ENCODE measurements around the gene IL23R.

IL23R gene

DNA sequence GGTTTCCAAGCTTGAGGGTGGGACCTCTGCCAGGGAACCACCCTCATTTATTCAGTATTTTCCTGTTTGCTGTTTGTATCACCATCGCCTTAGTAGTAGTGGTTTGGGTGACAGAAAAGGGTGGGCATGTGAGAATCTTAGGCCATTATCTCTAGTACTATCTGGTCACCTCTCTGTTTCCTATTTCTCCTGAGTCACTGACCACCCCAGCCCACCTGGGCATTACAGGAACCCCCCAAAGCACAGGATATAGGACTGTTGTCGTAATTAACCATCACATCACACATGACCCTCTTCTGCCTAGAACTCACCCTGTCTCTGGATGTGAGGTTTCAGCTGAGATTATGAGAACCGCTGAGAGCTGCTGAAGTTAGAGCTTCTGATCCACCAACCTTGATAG lies 60.4 kb downstream of the IL23R start:
- Histone ChIP-seq H3K27ac (ENCODE audit: insufficient read depth, low read length, poor library complexity, severe bottlenecking) (no peak overlapping the region), H3K36me3 (ENCODE audit: control insufficient read depth, insufficient read depth, low read length) (no peaks in the 10 kb centered on the region), H3K4me1 (ENCODE audit: control insufficient read depth, insufficient read depth, low read length, poor library complexity, severe bottlenecking) (no peaks in the 10 kb centered on the region), H3K9me3 (ENCODE audit: control insufficient read depth, low read length) (no peaks in the 10 kb centered on the region), H3K27me3 (replicated peaks; ENCODE audit: control insufficient read depth, insufficient read depth, low read length, poor library complexity, severe bottlenecking) (no peaks in the 10 kb centered on the region), H3K4me3 (ENCODE audit: insufficient read depth, low read depth, low read length, poor library complexity, severe bottlenecking) (no peak overlapping the region)
- no peak for DNase-seq

DNA sequence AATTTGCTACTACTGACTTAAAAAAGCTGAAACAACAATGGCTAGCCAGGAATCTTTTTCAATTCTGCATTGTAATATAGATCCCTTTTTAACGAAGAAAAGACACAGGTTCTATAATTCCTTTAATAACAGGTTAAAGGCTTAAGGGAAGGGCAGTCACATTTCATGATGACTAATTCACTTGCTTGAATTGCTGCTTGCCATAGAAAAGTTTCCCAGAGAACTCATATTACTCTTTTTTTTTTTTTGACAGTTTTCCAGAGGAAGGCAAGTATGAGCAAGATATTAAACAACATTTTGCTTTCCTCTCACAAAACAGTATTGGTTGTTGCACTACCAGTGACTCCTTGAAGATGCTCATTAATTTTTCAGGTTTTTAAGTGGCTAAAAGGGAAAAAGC lies 60.9 kb downstream of the IL23R start:
- no peak overlapping the region for H3K27ac ChIP-seq (ENCODE audit: insufficient read depth, low read length, poor library complexity, severe bottlenecking)
- H3K36me3 ChIP-seq (ENCODE audit: control insufficient read depth, insufficient read depth, low read length), result no peaks in the 10 kb centered on the region
- no peaks in the 10 kb centered on the region for H3K27me3 ChIP-seq (replicated peaks; ENCODE audit: control insufficient read depth, insufficient read depth, low read length, poor library complexity, severe bottlenecking)
- H3K4me1 ChIP-seq (ENCODE audit: control insufficient read depth, insufficient read depth, low read length, poor library complexity, severe bottlenecking), result no peaks in the 10 kb centered on the region
- no peaks in the 10 kb centered on the region for H3K9me3 ChIP-seq (ENCODE audit: control insufficient read depth, low read length)
- DNase-seq, result no peak
- no peak overlapping the region for H3K4me3 ChIP-seq (ENCODE audit: insufficient read depth, low read depth, low read length, poor library complexity, severe bottlenecking)

DNA sequence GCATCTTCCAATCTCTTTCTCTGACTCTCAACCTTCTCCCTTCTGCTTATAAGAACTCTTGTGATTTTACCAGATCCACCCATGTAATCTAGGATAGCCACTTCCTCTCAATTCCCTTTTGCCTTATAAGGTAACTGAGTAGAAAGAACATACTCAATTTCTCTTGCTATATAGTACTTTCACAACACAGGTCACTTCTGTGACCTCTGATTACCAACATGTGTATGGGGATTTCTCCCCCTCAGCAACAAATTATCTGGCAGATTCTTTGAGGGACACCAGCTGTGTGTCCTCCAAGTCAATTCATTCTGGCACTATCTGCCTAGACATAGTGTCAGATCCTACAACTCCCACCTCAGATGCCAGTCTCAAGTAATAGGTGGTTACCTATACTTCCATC lies 62.5 kb downstream of the IL23R start:
- H3K27ac ChIP-seq (ENCODE audit: insufficient read depth, low read length, poor library complexity, severe bottlenecking), result no peak overlapping the region
- DNase-seq, result no peak
- no peaks in the 10 kb centered on the region for H3K36me3 ChIP-seq (ENCODE audit: control insufficient read depth, insufficient read depth, low read length)

DNA sequence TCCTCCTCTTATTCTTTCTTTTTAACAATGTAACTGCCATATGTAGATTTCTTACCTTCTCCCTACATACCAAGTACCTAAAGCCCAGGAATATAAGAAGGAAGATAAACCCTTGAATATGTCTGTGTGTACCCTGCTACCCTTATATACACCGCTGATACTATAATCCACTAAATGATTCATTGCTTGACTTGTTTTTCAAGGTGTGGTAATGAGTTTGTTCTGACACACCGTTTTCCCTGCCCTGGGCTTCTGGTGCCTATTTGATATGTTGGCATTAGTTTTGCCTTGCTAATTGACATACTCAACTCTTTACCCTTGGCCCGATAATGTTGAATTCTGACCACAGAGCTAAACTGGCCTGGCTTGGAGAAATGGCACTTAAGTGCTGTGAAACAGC lies 64.3 kb downstream of the IL23R start:
- Histone ChIP-seq H3K9me3 (ENCODE audit: control insufficient read depth, low read length) (no peaks in the 10 kb centered on the region), H3K4me1 (ENCODE audit: control insufficient read depth, insufficient read depth, low read length, poor library complexity, severe bottlenecking) (no peaks in the 10 kb centered on the region), H3K27me3 (replicated peaks; ENCODE audit: control insufficient read depth, insufficient read depth, low read length, poor library complexity, severe bottlenecking) (no peaks in the 10 kb centered on the region), H3K4me3 (ENCODE audit: insufficient read depth, low read depth, low read length, poor library complexity, severe bottlenecking) (no peak overlapping the region), H3K36me3 (ENCODE audit: control insufficient read depth, insufficient read depth, low read length) (no peaks in the 10 kb centered on the region), H3K27ac (ENCODE audit: insufficient read depth, low read length, poor library complexity, severe bottlenecking) (no peak overlapping the region)
- DNase-seq, result no peak

More for the DNA sequence above, 62.5 kb downstream of the IL23R start:
- Histone ChIP-seq H3K9me3 (ENCODE audit: control insufficient read depth, low read length) (no peaks in the 10 kb centered on the region), H3K27me3 (replicated peaks; ENCODE audit: control insufficient read depth, insufficient read depth, low read length, poor library complexity, severe bottlenecking) (no peaks in the 10 kb centered on the region), H3K4me1 (ENCODE audit: control insufficient read depth, insufficient read depth, low read length, poor library complexity, severe bottlenecking) (no peaks in the 10 kb centered on the region), H3K4me3 (ENCODE audit: insufficient read depth, low read depth, low read length, poor library complexity, severe bottlenecking) (no peak overlapping the region)

DNA sequence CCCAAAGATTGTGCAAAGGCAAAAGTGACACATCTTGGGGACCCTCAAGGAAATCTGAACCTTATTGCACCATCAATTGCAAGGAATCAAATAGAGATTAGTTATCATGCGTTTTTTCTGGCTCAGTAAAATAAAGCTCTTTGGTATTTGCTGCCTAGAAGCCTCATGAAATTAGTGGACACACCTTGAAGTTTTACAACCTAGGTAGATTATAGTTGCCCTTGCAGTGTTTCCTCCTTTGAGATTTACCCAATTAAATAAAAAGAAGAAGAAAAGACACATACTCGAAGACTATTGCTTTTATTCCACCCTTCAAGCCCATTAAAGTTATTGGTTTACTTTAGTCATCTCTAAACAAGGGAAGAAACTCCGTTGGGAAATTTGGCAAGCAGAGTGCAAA lies 70.0 kb downstream of the IL23R start:
- no peak for DNase-seq
- Histone ChIP-seq H3K27ac (ENCODE audit: insufficient read depth, low read length, poor library complexity, severe bottlenecking) (no peak overlapping the region), H3K9me3 (ENCODE audit: control insufficient read depth, low read length) (no peaks in the 10 kb centered on the region), H3K4me3 (ENCODE audit: insufficient read depth, low read depth, low read length, poor library complexity, severe bottlenecking) (no peak overlapping the region), H3K27me3 (replicated peaks; ENCODE audit: control insufficient read depth, insufficient read depth, low read length, poor library complexity, severe bottlenecking) (no peaks in the 10 kb centered on the region), H3K4me1 (ENCODE audit: control insufficient read depth, insufficient read depth, low read length, poor library complexity, severe bottlenecking) (no peaks in the 10 kb centered on the region), H3K36me3 (ENCODE audit: control insufficient read depth, insufficient read depth, low read length) (no peaks in the 10 kb centered on the region)

DNA sequence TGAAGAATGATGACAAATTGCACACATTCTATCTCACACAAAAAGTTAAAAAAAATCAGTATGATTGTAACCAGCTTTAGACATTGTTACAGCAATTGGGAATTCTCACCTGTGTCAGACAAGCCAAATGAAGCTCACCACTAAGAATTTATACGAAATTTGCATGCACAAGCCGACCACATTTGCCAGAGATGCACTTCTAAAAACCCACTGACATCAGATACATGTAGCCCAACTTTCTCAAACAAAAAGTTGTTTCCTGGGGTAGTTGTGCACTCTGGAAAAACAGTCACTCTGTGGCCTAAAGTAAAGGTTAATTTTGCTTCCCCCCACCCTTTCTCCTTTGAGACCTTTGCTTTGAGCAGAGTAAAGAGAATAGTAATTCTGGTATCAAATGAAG lies 73.5 kb downstream of the IL23R start:
- Histone ChIP-seq H3K4me1 (ENCODE audit: control insufficient read depth, insufficient read depth, low read length, poor library complexity, severe bottlenecking) (no peaks in the 10 kb centered on the region), H3K9me3 (ENCODE audit: control insufficient read depth, low read length) (no peaks in the 10 kb centered on the region), H3K36me3 (ENCODE audit: control insufficient read depth, insufficient read depth, low read length) (no peaks in the 10 kb centered on the region), H3K27me3 (replicated peaks; ENCODE audit: control insufficient read depth, insufficient read depth, low read length, poor library complexity, severe bottlenecking) (no peaks in the 10 kb centered on the region), H3K27ac (ENCODE audit: insufficient read depth, low read length, poor library complexity, severe bottlenecking) (no peak overlapping the region), H3K4me3 (ENCODE audit: insufficient read depth, low read depth, low read length, poor library complexity, severe bottlenecking) (no peak overlapping the region)
- DNase-seq, result no peak

DNA sequence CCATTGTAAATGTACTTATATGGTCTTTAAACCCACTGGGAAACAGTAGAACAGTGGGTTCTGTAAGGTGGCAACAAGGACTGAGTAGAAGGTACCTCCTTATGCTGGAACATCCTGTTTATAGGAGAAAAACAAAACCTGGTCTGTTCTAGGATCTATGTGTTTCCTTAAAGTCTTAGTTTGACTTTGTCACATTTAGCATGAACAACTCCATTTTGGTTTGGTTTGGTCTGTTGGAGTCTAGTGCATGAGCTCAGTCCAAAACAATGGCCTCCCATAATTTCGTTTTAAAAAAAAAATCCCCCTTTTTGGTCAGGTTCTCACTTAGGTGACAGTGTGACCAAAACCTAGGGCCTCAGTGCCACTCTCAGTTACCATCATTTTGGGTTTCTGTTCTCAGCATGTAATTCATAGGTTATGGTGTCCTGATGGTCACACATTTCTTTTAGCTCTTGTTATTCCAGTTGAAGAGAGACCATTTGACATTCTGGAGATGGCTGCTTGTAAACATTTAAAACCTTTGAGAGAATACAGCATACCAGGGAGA lies 75.0 kb downstream of the IL23R start:
- DNase-seq, result no peak
- no peaks in the 10 kb centered on the region for H3K4me1 ChIP-seq (ENCODE audit: control insufficient read depth, insufficient read depth, low read length, poor library complexity, severe bottlenecking)
- no peak overlapping the region for H3K4me3 ChIP-seq (ENCODE audit: insufficient read depth, low read depth, low read length, poor library complexity, severe bottlenecking)
- H3K9me3 ChIP-seq (ENCODE audit: control insufficient read depth, low read length), result no peaks in the 10 kb centered on the region
- H3K27me3 ChIP-seq (replicated peaks; ENCODE audit: control insufficient read depth, insufficient read depth, low read length, poor library complexity, severe bottlenecking), result no peaks in the 10 kb centered on the region
- H3K27ac ChIP-seq (ENCODE audit: insufficient read depth, low read length, poor library complexity, severe bottlenecking), result no peak overlapping the region
- no peaks in the 10 kb centered on the region for H3K36me3 ChIP-seq (ENCODE audit: control insufficient read depth, insufficient read depth, low read length)

DNA sequence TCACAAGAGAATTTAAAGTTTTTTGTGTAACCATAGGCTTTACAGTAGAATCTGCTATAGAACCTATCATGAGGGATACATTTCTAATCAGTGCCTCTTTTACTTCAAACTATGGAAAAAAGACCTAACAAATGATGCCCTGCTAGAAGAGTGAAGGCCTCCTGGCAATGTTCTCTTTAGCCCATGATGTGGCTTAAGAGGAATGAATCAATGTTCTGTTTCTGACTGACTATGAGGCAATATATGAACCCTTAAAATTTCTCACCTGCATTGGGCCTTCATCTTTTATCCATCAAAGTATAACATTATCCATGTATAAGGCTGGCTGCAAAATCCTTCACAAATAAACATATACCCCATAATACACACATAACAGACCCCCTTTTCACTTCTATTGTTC lies 75.8 kb downstream of the IL23R start:
- no peak overlapping the region for H3K4me3 ChIP-seq (ENCODE audit: insufficient read depth, low read depth, low read length, poor library complexity, severe bottlenecking)
- H3K4me1 ChIP-seq (ENCODE audit: control insufficient read depth, insufficient read depth, low read length, poor library complexity, severe bottlenecking), result no peaks in the 10 kb centered on the region
- H3K27ac ChIP-seq (ENCODE audit: insufficient read depth, low read length, poor library complexity, severe bottlenecking), result no peak overlapping the region
- no peaks in the 10 kb centered on the region for H3K9me3 ChIP-seq (ENCODE audit: control insufficient read depth, low read length)
- H3K36me3 ChIP-seq (ENCODE audit: control insufficient read depth, insufficient read depth, low read length), result no peaks in the 10 kb centered on the region
- no peak for DNase-seq
- no peaks in the 10 kb centered on the region for H3K27me3 ChIP-seq (replicated peaks; ENCODE audit: control insufficient read depth, insufficient read depth, low read length, poor library complexity, severe bottlenecking)

DNA sequence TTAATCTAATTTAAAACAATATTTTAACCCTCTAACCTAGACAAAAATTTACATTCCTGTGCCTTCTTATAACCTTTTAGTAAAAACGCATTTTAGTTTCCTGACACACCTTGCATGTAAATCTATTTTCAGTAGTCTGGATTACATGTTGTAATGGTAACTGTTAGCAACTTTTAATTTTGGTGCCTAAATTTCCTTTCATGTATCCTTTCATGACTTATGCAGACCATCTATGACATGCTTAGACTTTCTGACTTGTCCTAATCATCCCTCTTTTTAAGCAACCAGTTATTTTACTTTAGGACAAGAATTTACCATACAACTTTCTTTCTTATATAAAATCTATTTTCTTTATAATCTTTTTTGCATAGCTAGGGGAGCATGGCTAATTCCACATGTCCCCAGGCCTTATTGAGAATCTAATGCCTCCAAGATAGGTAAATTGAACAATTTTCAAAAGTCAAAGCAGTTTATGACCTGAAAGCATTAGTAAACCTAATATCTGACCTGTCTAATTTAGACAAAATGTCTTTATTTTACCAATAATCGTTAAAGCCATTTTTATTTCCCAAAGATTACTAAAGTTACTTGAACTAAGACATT lies 83.9 kb downstream of the IL23R start:
- H3K4me1 ChIP-seq (ENCODE audit: control insufficient read depth, insufficient read depth, low read length, poor library complexity, severe bottlenecking), result no peaks in the 10 kb centered on the region
- H3K4me3 ChIP-seq (ENCODE audit: insufficient read depth, low read depth, low read length, poor library complexity, severe bottlenecking), result no peak overlapping the region
- H3K27me3 ChIP-seq (replicated peaks; ENCODE audit: control insufficient read depth, insufficient read depth, low read length, poor library complexity, severe bottlenecking), result no peaks in the 10 kb centered on the region
- no peaks in the 10 kb centered on the region for H3K9me3 ChIP-seq (ENCODE audit: control insufficient read depth, low read length)
- H3K27ac ChIP-seq (ENCODE audit: insufficient read depth, low read length, poor library complexity, severe bottlenecking), result no peak overlapping the region
- H3K36me3 ChIP-seq (ENCODE audit: control insufficient read depth, insufficient read depth, low read length), result no peaks in the 10 kb centered on the region
- DNase-seq, result no peak

DNA sequence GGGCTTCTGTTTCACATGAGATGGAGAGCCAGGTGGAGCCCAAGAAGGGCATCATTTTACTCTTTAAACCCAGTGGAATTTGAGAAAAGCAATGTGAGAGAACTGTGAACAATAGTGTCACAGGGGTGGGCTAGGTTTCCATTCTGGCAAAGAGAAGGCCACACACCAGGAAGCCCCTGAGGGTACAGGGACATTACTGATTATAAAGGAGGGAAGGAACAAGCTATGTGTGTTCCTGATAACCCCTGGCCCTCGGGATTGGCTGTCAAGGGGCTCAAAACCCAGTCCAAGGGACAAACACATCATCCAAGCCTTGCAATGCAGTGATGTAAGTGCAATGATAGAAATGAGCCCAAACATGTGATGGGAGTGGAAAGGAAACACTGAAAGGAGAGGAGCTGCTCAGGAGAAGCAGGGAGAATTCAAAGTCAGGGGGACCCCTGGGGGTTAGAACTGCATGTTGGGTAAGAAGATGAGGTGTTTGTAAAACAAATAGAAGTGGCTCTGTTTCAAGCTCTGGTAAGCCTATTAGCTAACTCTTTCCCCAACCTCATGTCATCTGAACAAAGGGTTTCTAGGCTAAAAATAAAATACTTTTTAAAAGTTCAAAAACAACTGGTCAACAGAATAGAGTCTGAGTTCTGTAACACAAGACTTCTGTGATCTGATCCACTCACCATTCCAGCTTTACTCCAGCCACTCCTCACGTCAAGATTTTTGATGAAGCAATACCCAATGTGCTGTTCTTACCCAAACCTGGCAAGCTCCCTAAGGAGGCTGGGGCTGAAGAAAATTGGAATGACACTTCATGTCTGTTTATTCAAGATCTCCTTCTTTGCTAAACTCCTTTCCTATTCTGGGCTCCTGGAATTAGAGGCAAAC lies 90.3 kb downstream of the IL23R start:
- DNase-seq, result no peak
- peaks cover under 1% of the 10 kb centered on the region for H3K4me1 ChIP-seq (ENCODE audit: control insufficient read depth, insufficient read depth, low read length, poor library complexity, severe bottlenecking)
- no peak overlapping the region for H3K4me3 ChIP-seq (ENCODE audit: insufficient read depth, low read depth, low read length, poor library complexity, severe bottlenecking)
- no peak overlapping the region for H3K27ac ChIP-seq (ENCODE audit: insufficient read depth, low read length, poor library complexity, severe bottlenecking)
- no peaks in the 10 kb centered on the region for H3K36me3 ChIP-seq (ENCODE audit: control insufficient read depth, insufficient read depth, low read length)
- H3K27me3 ChIP-seq (replicated peaks; ENCODE audit: control insufficient read depth, insufficient read depth, low read length, poor library complexity, severe bottlenecking), result no peaks in the 10 kb centered on the region
- H3K9me3 ChIP-seq (ENCODE audit: control insufficient read depth, low read length), result no peaks in the 10 kb centered on the region

Measured in effector memory CD4-positive, alpha-beta T cell (primary cell).